Measurements from ENCODE around the gene PILRA.
"Not testable (repeated sequence)": the region's sequence is repeated elsewhere in the genome, so short reads cannot be mapped to it uniquely, and the experiment has no call there.

PILRA gene

GRCh38 chr7:100381531-100382233 is 8.4 kb downstream of the PILRA start:
- DNase-seq: not testable (repeated sequence)

DNA sequence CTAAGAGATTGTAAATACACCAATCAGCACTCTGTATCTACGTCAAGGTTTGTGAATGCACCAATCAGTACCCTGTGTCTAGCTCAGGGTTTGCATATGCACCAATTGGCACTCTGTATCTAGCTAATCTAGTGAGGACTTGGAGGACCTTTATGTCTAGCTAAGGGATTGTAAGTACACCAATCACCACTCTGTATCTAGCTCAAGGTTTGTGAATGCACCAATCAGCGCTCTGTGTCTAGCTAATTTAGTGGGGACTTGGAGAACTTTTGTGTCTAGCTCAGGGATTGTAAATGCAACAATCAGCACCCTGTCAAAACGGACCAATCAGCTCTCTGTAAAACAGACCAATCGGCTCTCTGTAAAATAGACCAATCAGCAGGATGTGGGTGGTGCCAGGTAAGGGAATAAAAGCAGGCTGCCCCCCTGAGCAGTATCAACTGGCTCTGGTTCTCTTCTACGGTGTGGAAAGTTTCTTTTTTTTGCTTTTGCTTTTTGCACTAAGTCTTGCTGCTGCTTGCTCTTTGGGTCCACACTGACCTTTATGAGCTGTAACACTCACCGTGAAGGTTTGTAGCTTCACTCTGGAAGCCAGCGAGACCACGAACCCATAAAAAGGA is 9.1 kb downstream of the PILRA start:
- DNase-seq: not testable (repeated sequence)

- no peak for DNase-seq
Observed at GRCh38 chr7:100384628-100385294, 11.5 kb downstream of the PILRA start.

- DNase-seq: no peak
Observed at GRCh38 chr7:100386940-100387339, 13.7 kb downstream of the PILRA start.

- DNase-seq: no peak
Observed at GRCh38 chr7:100387695-100388094, 14.4 kb downstream of the PILRA start.

DNA sequence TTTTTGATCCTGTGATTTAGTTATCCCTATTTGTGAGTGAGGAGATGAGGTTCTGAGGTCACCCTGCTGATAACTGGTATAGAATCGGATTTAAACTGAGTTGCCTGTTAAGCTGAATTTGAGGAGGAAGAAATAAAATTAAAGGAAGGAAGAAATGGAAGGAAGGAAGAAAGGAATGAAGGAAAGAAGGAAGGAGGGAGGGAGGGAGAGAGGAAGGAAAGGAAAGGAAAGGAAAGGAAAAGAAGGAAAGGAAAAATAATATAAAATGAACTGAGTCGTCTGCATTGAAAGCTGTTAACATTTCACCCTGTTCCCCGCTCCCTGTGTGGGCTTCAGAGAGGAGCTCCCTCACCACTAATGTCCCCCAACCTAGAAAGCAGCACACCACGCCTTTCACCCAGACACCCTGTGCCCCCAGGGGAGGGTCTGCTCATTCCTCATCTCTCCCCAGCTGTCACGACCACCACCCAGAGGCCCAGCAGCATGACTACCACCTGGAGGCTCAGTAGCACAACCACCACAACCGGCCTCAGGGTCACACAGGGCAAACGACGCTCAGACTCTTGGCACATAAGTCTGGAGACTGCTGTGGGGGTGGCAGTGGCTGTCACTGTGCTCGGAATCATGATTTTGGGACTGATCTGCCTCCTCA is 16.3 kb downstream of the PILRA start:
- no peak for DNase-seq

DNA sequence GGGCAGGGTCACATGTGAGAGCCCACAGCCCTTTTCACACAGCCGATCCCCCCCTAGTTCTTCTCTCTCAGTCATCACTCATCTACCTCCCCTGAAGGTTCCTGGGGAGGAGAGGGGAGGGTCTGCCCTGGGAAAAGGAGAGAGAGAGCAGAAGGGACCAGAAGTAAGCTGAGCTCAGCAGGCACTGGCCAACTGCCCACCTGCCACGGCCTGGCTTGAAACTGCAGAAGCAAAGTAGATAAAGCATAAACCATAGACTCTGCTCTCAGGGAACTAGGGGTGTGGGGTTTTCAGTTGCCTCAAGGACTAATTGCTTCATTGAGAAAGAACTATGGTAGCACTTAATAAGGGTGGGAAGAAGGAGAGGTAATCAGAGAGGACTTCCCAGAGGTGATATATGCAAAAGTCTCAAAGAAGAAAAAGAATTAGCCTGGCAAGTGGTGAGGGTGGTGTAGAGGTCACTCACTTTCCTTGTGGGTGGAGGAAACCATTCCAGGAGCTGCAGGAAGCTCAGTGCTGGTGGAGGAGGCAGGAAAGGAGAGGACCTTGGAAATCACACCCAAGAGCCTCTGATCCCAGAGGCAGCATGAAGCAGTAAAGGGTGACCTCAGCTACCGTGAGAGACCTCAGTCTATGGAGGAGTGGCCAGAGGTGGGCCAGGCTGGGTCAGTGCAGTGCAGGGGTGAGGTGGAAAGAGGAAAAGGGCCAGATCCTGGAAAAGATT is 17.2 kb downstream of the PILRA start:
- DNase-seq: no peak

GRCh38 chr7:100393233-100393905 is 20.1 kb downstream of the PILRA start:
- no peak for DNase-seq

GRCh38 chr7:100394077-100394476 is 20.8 kb downstream of the PILRA start:
- DNase-seq: no peak

GRCh38 chr7:100396421-100396982 is 23.2 kb downstream of the PILRA start:
- DNase-seq: no peak

DNA sequence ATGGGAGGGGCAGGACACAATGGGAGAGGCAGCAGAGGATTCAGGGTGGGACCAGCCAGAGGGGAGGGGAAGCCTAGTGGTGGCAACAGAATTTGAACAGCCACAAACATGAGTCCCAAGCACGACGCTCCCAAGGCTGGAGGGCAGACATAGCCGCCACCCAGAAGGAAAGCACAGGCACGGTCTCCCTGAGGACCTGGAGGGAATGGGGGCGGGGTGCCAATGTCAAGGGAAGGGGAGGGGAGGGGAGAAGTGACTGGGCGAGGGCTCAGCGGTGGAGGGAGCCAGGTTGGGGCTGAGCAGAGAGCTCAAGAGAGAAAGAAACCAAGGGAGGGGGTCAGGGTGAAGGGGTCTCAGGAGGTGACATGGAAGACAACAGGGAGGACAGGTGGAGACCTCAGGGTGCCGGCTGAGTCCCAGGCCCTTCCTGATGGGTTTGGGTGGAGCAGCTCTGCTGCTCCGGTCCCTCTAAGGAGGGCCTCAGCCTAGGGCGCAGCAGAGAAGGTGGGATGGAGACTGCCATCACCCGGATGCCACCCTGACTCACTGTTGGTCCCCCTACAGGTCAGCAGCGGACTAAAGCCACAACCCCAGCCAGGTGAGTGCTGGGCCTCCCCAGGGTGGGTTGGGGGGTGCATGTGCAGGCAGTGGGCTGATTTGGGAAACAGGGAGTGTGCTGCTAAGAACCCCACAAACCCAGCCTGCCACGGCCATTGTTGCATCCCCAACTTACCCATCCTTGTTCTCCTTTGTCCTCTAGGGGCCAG is 24.2 kb downstream of the PILRA start:
- no peak for DNase-seq

GRCh38 chr7:100398239-100398638 is 25.0 kb downstream of the PILRA start:
- no peak for DNase-seq

- DNase-seq: no peak
Observed at GRCh38 chr7:100400041-100400440, 26.8 kb downstream of the PILRA start.

DNA sequence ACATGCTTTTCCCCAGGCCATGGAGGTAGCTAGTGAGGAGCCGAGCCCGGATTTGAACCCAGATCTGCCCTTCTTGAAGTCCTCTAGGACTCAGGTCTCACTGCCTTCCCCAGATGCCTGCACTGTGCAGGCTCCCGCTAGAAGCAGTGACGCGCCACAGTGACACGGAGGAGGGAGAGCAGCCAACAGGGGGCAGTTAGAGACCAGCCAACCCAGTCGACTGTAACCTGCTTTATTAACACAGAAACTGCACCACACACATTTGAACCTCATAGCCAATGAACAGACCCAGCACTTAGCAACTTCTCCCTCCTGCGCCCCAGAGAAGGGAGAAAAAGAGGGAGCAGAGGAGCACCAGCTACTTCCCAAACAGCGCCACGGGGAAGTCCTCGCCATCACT is 27.4 kb downstream of the PILRA start:
- DNase-seq: no peak

DNA sequence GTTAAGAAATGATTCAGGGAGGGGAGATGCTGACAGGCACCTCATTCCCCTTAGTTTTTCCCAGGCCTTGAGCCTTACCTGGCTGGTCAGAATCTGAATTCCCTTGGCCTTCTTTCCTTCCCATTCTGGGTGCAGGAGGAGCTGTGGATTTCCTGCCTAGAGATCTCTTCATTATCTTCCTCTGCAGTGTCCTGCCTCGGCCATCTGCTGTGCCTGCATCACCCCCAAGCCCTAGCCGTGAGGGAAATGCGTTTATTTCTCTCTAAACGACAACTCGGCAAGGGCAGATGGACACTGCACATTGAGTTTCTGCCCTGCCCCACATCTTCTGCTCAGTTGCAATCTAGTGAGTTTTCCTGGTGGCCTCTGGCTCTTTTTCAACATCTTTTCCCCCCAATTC is 28.5 kb downstream of the PILRA start:
- no peak for DNase-seq

- DNase-seq: no peak
Observed at GRCh38 chr7:100402241-100402640, 29.0 kb downstream of the PILRA start.

- DNase-seq: no peak
Observed at GRCh38 chr7:100406767-100407166, 33.5 kb downstream of the PILRA start.

DNA sequence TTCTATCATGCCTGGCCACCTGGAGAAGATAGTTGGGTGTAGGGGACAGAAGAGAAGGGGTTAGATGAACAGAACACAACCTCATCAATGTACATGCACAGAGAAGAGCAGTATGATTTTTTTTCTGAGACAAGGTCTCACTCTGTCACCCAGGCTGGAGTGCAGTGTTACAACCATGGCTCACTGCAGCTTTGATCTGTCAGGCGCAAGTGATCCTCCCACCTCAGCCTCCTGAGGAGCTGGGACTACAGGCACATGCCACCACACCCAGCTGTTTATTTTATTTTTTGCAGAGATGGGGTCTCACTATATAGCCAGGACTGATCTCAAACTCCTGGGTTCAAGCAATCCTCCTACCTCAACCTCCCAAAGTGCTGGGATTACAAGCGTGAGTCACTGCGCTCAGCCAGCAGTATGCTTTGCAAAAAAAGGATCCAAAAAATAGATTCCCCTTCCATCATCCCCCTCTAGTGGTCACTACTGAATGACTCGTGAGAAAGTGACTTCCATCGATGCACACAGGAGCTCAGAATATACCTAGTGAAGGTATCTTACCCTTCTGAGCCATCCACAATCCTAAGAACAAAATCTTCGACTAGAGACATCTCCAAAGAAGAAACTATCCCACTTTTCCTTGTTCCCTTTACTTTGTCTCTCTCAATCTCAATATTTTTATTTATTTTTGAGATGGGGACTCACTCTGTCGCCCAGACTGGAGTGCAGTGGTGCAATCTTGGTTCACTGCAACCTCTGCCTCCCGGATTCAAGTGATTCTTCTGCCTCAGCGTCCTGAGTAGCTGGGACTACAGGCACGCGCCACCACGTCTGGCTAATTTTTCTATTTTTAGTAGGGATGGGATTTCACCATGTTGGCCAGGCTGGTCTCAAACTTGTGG is 34.2 kb downstream of the PILRA start:
- DNase-seq: no peak

GRCh38 chr7:100411101-100411500 is 37.8 kb downstream of the PILRA start:
- no peak for DNase-seq

GRCh38 chr7:100413346-100413745 is 40.1 kb downstream of the PILRA start:
- DNase-seq: no peak
